Dedifferentiated amniotic fluid mesenchymal stem cell (primary cell): ENCODE results near the gene IDH2.
"Not testable (repeated sequence)": the region's sequence is repeated elsewhere in the genome, so short reads cannot be mapped to it uniquely, and the experiment has no call there.

Source experiments
- DNase-seq: peaks from one replicate; pipeline ENCODE4 v3.0.0-alpha.2; 2016; ENCODE audit errors: extremely low spot score

The IDH2 gene

GRCh38 chr15:90084876-90085423 is 17.3 kb downstream of the IDH2 start:
- no peak for DNase-seq

DNA sequence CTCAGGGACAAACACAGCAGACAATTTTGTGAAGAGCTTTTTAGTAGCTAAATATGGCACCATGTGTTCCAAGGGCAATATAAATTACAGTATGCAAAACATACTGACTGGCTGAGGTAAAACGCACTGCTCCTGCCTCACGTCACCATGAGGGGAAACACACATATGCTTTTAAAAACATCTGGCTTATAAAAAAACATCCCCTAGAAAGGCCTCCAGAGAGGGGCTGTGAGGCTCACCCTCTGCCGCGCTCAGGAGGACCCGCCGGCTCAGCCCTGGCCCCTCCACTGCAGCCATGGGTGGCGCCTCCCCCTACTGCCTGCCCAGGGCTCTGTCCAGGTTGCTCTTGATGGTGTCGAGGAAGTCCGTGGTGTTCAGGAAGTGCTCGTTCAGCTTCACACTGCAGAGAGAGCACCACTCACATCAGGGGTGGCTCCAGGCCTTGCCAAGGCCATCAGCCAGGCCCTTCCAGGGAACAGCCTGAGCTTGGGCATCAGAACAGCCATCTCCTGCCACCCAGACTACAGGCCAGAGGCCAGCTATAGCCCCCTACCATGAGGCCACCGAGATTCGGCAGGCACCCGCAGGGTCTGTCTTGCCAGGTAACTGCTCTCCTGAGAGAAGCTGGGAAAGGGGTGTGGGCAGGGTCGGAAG is 18.2 kb downstream of the IDH2 start:
- DNase-seq, result no peak

DNA sequence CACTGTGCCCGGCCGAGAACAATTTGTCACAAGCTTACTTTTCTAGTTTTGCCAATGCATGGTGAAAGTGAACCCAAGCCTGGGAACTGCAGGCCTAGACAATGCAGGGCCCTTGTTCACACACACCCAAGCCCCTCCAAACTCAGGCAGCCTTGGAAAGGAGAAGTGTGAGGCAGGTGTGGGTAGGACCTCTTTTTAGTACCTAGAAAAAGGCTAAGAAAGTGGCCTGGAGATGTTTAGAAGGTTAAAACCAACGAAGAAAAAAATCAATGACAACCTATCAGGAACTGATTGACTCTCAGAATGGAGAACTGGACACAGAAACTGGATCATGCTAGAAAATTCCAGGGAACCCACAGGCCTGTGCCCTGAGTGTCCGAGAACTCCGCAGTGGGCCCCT is 18.8 kb downstream of the IDH2 start:
- no peak for DNase-seq

GRCh38 chr15:90082140-90082715 is 20.0 kb downstream of the IDH2 start:
- no peak for DNase-seq

DNA sequence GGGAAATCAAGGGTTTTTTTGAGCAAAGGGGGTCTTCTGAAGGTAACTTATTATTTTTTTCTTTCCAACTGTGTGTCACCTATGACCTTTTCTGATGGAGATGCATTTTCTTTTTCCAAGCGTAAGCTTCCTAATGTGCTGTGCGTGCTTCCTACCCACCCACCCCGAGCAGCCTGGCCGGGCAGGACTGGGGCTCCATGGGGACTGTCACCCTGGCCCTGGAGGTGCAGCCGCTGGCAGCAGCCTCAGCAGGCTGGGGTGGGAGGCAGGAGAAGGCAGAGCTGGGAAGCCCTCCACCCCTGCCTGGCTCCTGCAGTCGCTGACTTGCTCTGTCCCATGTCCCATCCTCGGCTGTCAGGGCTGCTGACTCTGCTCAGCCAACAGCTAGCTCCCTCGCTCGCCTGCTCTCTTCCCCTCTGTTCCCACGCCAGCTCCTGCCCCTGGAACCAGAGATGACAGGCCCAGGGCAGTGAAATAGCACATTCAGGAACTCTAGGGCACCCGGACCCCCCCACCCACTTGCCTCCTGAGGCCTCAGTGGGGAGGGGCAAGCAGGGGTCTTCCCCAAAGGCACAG is 21.4 kb downstream of the IDH2 start:
- no peak for DNase-seq

DNA sequence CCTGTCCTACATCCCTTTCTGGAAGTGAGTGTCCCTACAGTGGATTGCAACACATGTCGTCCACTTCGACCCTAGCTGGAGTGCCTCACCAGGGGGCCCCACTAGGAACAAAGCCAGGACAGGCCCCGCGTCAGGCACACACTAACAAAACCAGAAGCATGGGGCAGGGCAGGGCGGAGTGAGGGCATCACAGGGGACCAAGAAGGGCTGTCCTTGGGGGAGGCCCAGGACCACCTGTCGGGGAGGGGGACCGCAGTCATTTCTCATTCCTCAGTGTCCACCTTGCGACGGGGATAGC is 21.9 kb downstream of the IDH2 start:
- DNase-seq, result no peak

DNA sequence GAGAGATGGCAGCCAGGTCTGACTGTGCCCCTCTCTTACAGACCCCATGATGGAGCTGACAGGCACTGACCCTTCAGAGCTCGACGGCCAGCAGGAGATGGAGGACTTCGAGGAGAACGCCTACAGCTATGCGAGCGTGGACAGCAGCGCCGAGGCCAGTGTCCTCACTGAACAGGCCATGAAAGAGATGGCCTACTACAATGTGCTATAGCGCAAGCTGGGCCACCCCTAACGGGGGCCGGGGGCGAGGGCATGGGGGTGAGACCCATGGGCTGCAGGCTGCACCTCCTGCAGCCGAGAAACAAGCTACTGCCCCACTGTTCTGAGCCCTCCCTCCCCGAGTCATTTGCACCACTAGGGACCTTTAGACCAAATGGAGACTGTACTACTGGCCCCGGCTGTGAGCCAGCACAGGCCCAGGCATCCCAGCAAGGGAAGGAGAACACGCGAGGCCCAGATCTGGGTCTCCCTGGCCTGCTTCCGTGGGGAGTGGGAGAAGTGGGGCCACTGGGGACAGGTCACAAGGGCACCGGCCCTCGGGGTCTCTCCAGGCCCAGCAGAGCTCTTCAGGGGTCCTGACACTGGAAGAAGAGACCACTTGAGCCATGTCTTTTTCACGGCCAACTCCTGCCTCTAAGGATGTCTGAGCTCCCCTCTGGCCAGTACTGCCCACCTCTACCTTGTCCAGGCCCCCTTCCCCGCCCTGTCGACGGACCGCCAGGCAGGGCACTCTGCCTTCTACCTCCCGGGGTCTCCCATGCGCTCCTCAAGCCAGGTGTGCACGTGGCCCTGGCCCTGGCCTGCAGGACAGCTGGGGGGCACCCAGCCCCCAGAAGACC is 22.4 kb downstream of the IDH2 start:
- DNase-seq, result no peak

- DNase-seq, result no peak
These were observed 23.3 kb downstream of the IDH2 start for GRCh38 chr15:90078965-90079364.

- DNase-seq, result no peak
These were observed 25.6 kb downstream of the IDH2 start for GRCh38 chr15:90076716-90077115.

- no peak for DNase-seq
These were observed 26.6 kb downstream of the IDH2 start for GRCh38 chr15:90075420-90076289.

- DNase-seq, result no peak
These were observed 27.4 kb downstream of the IDH2 start for GRCh38 chr15:90074916-90075315.

GRCh38 chr15:90074023-90074422 is 28.2 kb downstream of the IDH2 start:
- DNase-seq, result no peak

GRCh38 chr15:90072978-90073640 is 29.2 kb downstream of the IDH2 start:
- no peak for DNase-seq

DNA sequence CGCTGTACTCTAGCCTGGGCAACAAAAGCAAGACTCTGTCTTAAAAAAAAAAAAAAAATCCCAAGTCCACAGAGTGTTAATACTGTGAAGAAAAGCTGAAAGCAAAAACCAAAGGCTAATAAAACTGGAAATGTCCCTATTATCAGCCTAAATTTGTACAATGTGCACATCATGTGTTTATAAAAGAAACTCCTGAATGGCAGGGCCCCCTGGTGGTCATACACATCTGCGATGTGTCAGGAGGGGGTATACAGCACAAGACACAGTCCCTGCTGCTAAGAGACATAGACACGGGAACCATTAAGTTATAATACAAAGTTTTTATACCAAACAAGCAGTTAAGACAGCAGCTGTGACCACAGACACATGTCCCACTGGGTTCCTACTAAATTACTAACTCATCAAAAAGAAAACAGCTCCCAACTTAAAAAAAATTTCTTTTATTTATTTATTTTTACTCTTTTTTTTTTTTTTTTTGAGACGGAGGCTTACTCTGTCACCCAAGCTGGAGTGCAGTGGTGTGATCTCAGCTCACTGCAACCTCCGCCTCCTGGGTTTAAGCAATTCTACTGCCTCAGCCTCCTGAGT is 31.0 kb downstream of the IDH2 start:
- peak; percentile 79 for DNase-seq

- not testable (repeated sequence) for DNase-seq
These were observed 31.6 kb downstream of the IDH2 start for GRCh38 chr15:90070623-90071022.

- DNase-seq, result no peak
These were observed 34.2 kb downstream of the IDH2 start for GRCh38 chr15:90067953-90068606.

DNA sequence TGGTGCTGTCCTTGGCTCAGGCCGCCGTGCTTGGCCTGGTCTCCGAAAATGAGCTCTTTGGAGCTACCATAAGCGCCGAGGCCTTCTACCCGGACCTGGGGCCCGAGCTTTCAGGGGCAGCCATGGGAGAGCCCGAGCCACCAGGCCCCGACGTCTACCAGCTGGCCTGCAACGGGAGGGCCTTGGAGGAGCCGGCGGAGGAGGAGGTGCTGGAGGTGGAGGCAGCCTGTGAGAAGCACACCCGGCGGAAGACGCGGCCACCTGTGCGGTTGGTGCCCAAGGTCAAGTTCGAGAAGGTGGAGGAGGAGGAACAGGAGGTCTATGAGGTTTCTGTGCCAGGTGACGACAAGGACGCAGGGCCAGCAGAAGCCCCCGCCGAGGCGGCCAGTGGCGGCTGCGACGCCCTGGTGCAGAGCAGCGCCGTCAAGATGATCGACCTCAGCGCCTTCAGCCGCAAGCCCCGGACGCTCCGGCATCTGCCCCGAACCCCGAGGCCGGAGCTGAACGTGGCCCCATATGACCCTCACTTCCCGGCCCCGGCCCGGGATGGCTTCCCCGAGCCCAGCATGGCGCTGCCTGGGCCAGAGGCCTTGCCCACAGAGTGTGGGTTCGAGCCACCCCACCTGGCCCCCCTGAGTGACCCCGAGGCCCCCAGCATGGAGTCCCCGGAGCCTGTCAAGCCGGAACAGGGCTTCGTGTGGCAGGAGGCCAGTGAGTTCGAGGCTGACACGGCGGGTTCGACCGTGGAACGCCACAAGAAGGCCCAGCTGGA is 34.9 kb downstream of the IDH2 start:
- no peak for DNase-seq

GRCh38 chr15:90065682-90066049 is 36.6 kb downstream of the IDH2 start:
- no peak for DNase-seq

DNA sequence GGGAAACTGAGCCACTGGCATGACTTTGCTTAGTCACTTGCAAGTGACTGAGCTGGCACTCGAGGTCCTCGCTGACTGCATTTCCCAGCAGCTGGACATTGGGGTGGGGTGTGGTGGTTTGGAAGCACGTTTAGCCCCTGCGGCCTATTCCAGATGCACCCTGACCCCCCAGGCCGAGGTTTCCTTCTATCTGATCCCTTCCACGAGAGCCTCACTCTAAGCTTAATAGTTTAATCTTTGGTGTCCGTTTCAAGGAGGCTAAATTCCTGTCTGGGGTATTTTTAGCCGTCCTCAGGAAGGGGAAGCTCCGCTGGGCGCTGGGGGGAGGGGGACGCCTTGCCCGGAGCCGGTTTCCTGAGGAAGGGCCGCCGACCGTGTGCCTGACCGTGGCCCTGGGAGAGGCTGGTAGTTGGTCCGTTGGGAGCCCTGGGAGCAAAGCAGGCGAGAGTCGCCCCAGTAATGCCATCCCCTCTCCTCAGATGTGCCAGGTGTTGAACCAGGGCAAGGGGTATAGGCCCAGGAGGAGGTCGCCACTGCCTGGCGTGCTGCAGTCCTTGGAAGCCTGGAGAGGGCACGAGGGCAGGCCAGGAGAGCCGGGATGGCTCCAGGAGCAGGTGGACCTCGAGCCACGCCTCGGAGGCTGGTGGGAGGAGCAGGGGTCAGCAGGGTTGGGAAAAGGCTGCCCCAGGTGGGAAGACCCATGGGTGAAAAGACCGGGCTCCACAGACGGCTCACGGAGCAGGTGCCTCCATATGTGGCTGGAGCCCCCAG is 37.2 kb downstream of the IDH2 start:
- DNase-seq, result no peak
